IMR-90 (cell line): ENCODE results near the gene FAM53C.
A peak's percentile ranks its signal among the peaks of the same experiment; 100 is the strongest.

Source experiments
- CEBPB ChIP-seq: IDR thresholded peaks from 2 replicates; pipeline ENCODE4 v1.6.1; 2012; ENCODE audit warnings: low read depth, low read length, improper control_type of control experiment
- CHD1 ChIP-seq: IDR thresholded peaks from 2 replicates; pipeline ENCODE4 v1.6.1; 2012; ENCODE audit warnings: low read depth, low read length, improper control_type of control experiment
- CTCF ChIP-seq: conservative IDR thresholded peaks from 2 replicates; pipeline ENCODE4 v1.5.1; 2012; ENCODE audit warnings: mild to moderate bottlenecking, low read depth, low read length, improper control_type of control experiment
- MAZ ChIP-seq: IDR thresholded peaks from 2 replicates; pipeline ENCODE4 v1.6.1; 2012; ENCODE audit warnings: low read depth, mild to moderate bottlenecking, low read length, improper control_type of control experiment, moderate library complexity, borderline replicate concordance
- RCOR1 ChIP-seq: IDR thresholded peaks from 2 replicates; pipeline ENCODE4 v1.6.1; 2012; ENCODE audit warnings: mild to moderate bottlenecking, low read length, improper control_type of control experiment; ENCODE audit not compliant: insufficient replicate concordance
- RFX5 ChIP-seq: IDR thresholded peaks from 2 replicates; pipeline ENCODE4 v1.8.0; 2012; ENCODE audit warnings: low read depth, mild to moderate bottlenecking, low read length, moderate library complexity

- TF ChIP-seq CTCF (peak; percentile 28; the same call in 1 of the 2 replicates), RFX5 (no peak), RCOR1 (no peak), CEBPB (no peak), CHD1 (no peak), MAZ (no peak; the same call in 1 of the 2 replicates)
These were observed 14.9 kb downstream of the FAM53C start for GRCh38 chr5:138352722-138353559.
